ENCODE measurements around the gene MTRR.
A peak's percentile ranks its signal among the peaks of the same experiment; 100 is the strongest.

Gene MTRR

GRCh38 chr5:7875151-7875550, 6.2 kb downstream of the MTRR start:
- no peak for TF ChIP-seq CTCF (IDR thresholded peaks at IDR 0.05; ENCODE audit: low read depth, low read length, missing control alignments)
- no peak overlapping the region for H3K4me3 ChIP-seq (ENCODE audit: low read depth, low read length)
- no peak for DNase-seq (ENCODE audit: low read depth)

GRCh38 chr5:7876867-7877266, 7.9 kb downstream of the MTRR start:
- DNase-seq (ENCODE audit: low read depth): no peak
- TF ChIP-seq CTCF (IDR thresholded peaks at IDR 0.05; ENCODE audit: low read depth, low read length, missing control alignments): no peak
- H3K4me3 ChIP-seq (ENCODE audit: low read depth, low read length): no peak overlapping the region

GRCh38 chr5:7877851-7878250, 8.9 kb downstream of the MTRR start:
- no peak for TF ChIP-seq CTCF (IDR thresholded peaks at IDR 0.05; ENCODE audit: low read depth, low read length, missing control alignments)
- no peak for DNase-seq (ENCODE audit: low read depth)
- H3K4me3 ChIP-seq (ENCODE audit: low read depth, low read length): no peak overlapping the region

GRCh38 chr5:7878381-7878873, 9.5 kb downstream of the MTRR start:
- H3K4me3 ChIP-seq (ENCODE audit: low read depth, low read length): no peak overlapping the region
- TF ChIP-seq CTCF (IDR thresholded peaks at IDR 0.05; ENCODE audit: low read depth, low read length, missing control alignments): no peak
- DNase-seq (ENCODE audit: low read depth): peak; percentile 57

- no peak overlapping the region for H3K4me3 ChIP-seq (ENCODE audit: low read depth, low read length)
- peak; percentile 15 for TF ChIP-seq CTCF (IDR thresholded peaks at IDR 0.05; ENCODE audit: low read depth, low read length, missing control alignments)
- no peak for DNase-seq (ENCODE audit: low read depth)
Observed at GRCh38 chr5:7881091-7881490, 12.1 kb downstream of the MTRR start.

- DNase-seq (ENCODE audit: low read depth): no peak
- TF ChIP-seq CTCF (IDR thresholded peaks at IDR 0.05; ENCODE audit: low read depth, low read length, missing control alignments): no peak
- H3K4me3 ChIP-seq (ENCODE audit: low read depth, low read length): no peak overlapping the region
Observed at GRCh38 chr5:7881816-7882215, 12.9 kb downstream of the MTRR start.

- H3K4me3 ChIP-seq (ENCODE audit: low read depth, low read length): no peak overlapping the region
- TF ChIP-seq CTCF (IDR thresholded peaks at IDR 0.05; ENCODE audit: low read depth, low read length, missing control alignments): no peak
- no peak for DNase-seq (ENCODE audit: low read depth)
Observed at GRCh38 chr5:7882926-7883325, 14.0 kb downstream of the MTRR start.

Data from GM12864 (cell line).